Right atrium auricular region (tissue), 2 donors: ENCODE results near the gene RNF166. TPM values are rescaled to one million over a fixed set of nuclear protein-coding genes. Genes with fewer than 3 reads are reported as not detected.

Experiments used
- DNase-seq: peaks from one replicate; pipeline ENCODE4 v3.0.0-alpha.2; 2019; ENCODE audit warnings: low spot score
- H3K27ac ChIP-seq, 2 donors: fragments of 200-600 bp; sonication (generic); 1 replicate in 1 of 2; 2 replicates in 1 of 2; pipeline ENCODE4 v1.5.1; 2016 to 2019
- H3K27me3 ChIP-seq, 2 donors: fragments of 200-600 bp; sonication (generic); one replicate each; pipeline versions ENCODE4 v1.5.1 to v1.6.0; 2017 to 2019
- H3K36me3 ChIP-seq: fragments of 200-600 bp; sonication (generic); one replicate; pipeline ENCODE4 v1.5.1; 2016
- H3K4me1 ChIP-seq, 2 donors: fragments of 200-600 bp; sonication (generic); one replicate each; pipeline versions ENCODE4 v1.5.1 to v1.6.0; 2017 to 2019
- H3K4me3 ChIP-seq, 2 donors: fragments of 200-600 bp; sonication (generic); 1 replicate in 1 of 2; 2 replicates in 1 of 2; pipeline ENCODE4 v1.5.1; 2017 to 2019; ENCODE audit warnings: mild to moderate bottlenecking in 1 of 2, moderate library complexity in 1 of 2
- H3K9me3 ChIP-seq, 2 donors: fragments of 200-600 bp; sonication (generic); one replicate each; pipeline ENCODE4 v1.5.1; 2019
- total RNA-seq, 2 donors: library from RNA; depleted of rRNA; stranded (reverse); fragments of >200 nt; gene quantifications; one replicate each; pipeline ENCODE4 v1.1.0, GENCODE V29; 2016
- TF ChIP-seq, protein P1 (sequence below), 2 donors: fragments of 200-600 bp; sonication (generic); IDR thresholded peaks; one replicate each; pipeline ENCODE4 v1.5.1; 2019; ENCODE audit warnings: antibody characterized with exemption in 2 of 2

The RNF166 gene
- total RNA-seq, 2 donors from 2014 or later, result 16.9 to 19.4 TPM

DNA sequence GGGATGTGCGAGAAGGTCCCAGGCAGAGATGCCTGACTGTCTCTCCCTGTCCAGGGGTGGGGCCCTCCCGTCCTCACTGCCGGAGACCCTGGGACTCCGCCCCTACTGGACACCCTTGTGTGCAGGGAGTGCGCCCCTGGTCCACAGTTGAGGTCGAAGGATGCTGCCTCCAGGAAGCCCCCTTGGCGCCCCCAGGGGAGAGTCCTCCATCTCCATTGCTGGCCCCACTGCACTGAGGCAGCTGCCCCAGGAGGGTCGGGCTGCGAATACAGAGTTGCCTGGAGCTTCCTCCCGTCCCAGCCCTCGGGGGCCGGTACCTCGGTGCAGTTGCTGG lies 26.7 kb upstream of the RNF166 start:
- DNase-seq, result no peak
- Histone ChIP-seq H3K9me3 (no peaks in the 10 kb centered on the region), H3K4me3 (no peak overlapping the region), H3K27me3 (no peaks in the 10 kb centered on the region), H3K36me3 (peaks cover 33% of the 10 kb centered on the region), H3K27ac (no peak overlapping the region), H3K4me1 (peaks cover 0 to 10% of the 10 kb centered on the region in 2 donors)
- TF ChIP-seq, protein P1, sequence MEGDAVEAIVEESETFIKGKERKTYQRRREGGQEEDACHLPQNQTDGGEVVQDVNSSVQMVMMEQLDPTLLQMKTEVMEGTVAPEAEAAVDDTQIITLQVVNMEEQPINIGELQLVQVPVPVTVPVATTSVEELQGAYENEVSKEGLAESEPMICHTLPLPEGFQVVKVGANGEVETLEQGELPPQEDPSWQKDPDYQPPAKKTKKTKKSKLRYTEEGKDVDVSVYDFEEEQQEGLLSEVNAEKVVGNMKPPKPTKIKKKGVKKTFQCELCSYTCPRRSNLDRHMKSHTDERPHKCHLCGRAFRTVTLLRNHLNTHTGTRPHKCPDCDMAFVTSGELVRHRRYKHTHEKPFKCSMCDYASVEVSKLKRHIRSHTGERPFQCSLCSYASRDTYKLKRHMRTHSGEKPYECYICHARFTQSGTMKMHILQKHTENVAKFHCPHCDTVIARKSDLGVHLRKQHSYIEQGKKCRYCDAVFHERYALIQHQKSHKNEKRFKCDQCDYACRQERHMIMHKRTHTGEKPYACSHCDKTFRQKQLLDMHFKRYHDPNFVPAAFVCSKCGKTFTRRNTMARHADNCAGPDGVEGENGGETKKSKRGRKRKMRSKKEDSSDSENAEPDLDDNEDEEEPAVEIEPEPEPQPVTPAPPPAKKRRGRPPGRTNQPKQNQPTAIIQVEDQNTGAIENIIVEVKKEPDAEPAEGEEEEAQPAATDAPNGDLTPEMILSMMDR (IDR thresholded peaks at IDR 0.05), result no peak

DNA sequence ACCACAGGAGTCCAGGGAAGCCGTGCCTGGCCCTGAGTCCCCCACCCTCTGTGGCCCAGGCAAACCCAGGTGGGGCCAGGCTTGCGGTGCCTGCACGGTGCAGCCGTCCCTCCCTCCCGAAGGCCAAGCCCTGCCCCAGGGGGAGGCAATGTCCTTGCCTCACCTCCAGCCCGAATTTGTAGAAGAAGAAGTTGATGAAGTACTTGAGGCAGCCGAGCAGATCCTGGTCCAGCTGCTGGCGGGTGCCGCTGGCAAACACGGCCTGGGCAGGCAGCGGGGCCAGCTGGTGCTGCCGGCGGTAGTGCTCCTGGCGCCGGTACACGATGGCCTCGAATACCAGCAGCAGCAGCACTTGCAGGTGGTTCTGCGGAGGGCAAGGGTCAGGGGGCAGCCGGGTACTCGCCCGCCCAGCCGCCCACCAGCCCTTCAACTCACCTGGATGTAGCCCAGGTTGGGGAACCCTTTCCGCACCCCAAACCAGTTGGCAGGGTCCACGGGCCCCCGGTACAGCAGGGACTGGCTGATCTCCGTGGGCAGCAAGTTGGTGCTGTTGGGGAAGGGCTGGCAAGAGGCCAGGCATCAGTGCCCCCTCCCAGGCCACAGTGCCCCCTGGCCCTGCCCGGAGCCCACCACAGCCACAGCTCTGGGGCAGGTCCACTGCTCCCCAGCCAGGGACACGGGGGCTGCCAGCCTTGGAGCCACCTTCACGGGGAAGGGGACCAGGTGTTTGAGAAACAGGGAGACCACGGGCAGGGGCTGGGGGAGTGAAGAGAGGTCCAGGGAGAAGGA lies 26.2 kb upstream of the RNF166 start:
- Histone ChIP-seq H3K4me3 (no peak overlapping the region), H3K27ac (no peak overlapping the region), H3K9me3 (no peaks in the 10 kb centered on the region), H3K27me3 (no peaks in the 10 kb centered on the region), H3K4me1 (peaks cover 0 to 5% of the 10 kb centered on the region in 2 donors), H3K36me3 (peaks cover 33% of the 10 kb centered on the region)
- DNase-seq, result no peak
- TF ChIP-seq, protein P1 (IDR thresholded peaks at IDR 0.05), result no peak

DNA sequence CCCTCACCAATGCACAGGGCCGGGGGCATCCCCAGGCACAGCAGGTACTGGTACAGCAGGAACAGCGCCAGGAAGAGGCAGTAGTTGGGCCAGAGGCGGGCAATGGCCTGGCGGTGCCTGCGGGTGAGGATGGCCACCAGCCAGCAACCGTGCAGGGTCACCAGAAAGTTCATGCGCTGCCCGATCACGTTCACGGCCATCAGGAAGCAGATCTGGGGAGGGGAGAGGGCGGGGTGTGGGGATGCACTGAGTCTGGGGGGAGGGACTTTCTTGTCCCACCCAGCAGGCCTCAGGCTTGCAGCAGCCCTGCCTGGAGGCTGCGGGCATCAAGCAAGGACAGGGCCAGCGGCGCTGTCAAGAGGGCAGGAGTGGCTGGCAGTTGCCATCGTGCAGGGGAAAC lies 25.5 kb upstream of the RNF166 start:
- Histone ChIP-seq H3K36me3 (peaks cover 38% of the 10 kb centered on the region), H3K4me3 (no peak overlapping the region), H3K27ac (no peak overlapping the region), H3K27me3 (no peaks in the 10 kb centered on the region), H3K9me3 (no peaks in the 10 kb centered on the region), H3K4me1 (no peaks in the 10 kb centered on the region)
- no peak for DNase-seq
- TF ChIP-seq, protein P1 (IDR thresholded peaks at IDR 0.05), result no peak

DNA sequence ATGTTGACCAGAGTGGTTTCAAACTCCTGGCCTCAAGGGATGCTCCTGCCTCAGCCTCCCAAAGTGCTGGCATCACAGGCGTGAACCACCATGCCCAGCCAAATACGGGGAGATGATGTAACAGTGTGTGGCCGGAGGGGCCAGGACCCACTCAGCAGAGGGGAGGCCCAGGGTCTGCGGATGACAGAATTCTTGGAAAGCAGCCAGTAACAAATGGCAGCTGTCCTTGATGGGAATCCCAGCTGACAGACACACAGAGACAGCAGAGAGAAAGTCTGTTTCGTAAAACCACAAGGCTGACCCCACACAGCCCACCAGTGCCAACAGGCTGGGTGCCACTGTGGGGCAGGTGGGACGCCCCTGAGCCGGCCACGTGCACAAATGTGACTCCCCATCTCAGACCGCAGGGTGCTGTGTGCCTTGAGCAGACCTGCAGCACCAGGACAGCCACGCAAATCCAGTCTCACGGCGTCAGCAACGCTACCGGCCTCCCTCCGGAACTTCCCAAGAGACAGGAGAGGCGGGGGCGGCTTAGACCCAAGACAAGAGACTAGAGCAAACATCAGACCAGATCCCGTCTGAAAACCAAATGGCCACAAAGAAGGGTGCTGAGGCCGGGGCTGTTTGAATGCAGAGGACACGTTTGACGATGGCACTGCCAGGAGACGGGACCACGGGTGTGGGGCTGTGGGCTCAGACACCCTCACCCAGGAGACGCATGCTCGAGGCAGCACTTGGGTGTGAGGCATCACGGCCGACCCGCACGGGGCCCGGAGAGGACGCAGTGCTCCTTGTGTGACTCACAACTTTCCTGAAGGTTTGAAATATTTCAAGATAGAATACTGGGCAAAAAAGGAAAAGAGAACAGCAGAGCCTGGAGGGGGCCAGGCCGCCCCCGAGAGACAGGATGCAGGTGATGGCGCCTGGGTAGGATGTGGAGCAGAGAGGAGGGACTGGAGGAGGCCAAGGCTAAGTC lies 24.7 kb upstream of the RNF166 start:
- Histone ChIP-seq H3K4me1 (no peaks in the 10 kb centered on the region), H3K9me3 (no peaks in the 10 kb centered on the region), H3K36me3 (peaks cover 42% of the 10 kb centered on the region), H3K27ac (no peak overlapping the region), H3K27me3 (no peaks in the 10 kb centered on the region), H3K4me3 (no peak overlapping the region)
- DNase-seq, result no peak
- TF ChIP-seq, protein P1 (IDR thresholded peaks at IDR 0.05), result no peak

DNA sequence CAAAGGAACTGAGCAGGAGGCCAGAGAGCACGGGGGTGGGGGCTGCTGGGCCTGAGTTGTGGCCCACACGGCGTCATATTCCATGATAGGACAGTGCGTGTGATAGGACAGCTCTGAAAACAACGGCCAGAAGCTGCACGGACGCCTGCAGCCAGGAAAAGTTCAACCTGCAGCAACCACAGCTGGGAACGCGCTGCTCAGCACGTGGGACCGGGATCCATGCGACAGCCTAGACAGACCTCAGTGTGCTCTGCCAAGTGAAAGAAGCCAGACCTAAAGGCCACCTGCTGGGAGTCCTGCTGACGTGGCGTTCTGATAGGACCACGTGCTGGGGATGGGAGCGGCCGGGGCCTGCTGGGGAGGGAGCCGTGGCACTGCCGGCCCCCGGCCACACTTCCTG lies 21.7 kb upstream of the RNF166 start:
- H3K4me3 ChIP-seq, result no peak overlapping the region
- H3K27me3 ChIP-seq, result no peaks in the 10 kb centered on the region
- no peak for DNase-seq
- H3K36me3 ChIP-seq, result peaks cover 54% of the 10 kb centered on the region
- no peak overlapping the region for H3K27ac ChIP-seq
- TF ChIP-seq, protein P1 (IDR thresholded peaks at IDR 0.05), result no peak
- H3K4me1 ChIP-seq, result no peaks in the 10 kb centered on the region
- no peaks in the 10 kb centered on the region for H3K9me3 ChIP-seq
